Kidney (tissue), 14 donors: ENCODE measurements around the gene USF2. TPM values are rescaled to one million over a fixed set of nuclear protein-coding genes. Genes with fewer than 3 reads are reported as not detected.

ENCODE experiments used
- DNase-seq, 5 donors: peaks; one replicate each; pipeline ENCODE4 v3.0.0-alpha.2; 2013 to 2020
- FAIRE-seq: peaks from 2 replicates; lab custom pipeline; 2012; peaks lifted over from hg19 to GRCh38; lab: Jason Lieb, UNC
- H3K27ac ChIP-seq, 2 donors: one replicate each; pipeline ENCODE4 v1.7.0; 2013; ENCODE audit warnings: low read depth in 2 of 2, low read length in 2 of 2, inconsistent platforms in 1 of 2
- H3K27me3 ChIP-seq: one replicate; pipeline ENCODE4 v1.7.1; 2013; ENCODE audit warnings: low read length, inconsistent platforms; ENCODE audit not compliant: control insufficient read depth, insufficient read depth
- H3K36me3 ChIP-seq, 3 donors: one replicate each; pipeline versions ENCODE4 v1.7.0 to v1.7.1; 2013; ENCODE audit warnings: low read length in 3 of 3, control low read depth in 1 of 3, inconsistent platforms in 1 of 3; ENCODE audit not compliant: insufficient read depth in 3 of 3, control insufficient read depth in 2 of 3
- H3K4me1 ChIP-seq, 3 donors: one replicate each; pipeline versions ENCODE4 v1.7.0 to v1.7.1; 2013; ENCODE audit warnings: low read length in 3 of 3, inconsistent platforms in 1 of 3, low read depth in 1 of 3; ENCODE audit not compliant: control insufficient read depth in 2 of 3, insufficient read depth in 2 of 3
- H3K4me3 ChIP-seq, 3 donors: one replicate each; pipeline versions ENCODE4 v1.7.0 to v1.8.1; 2013; ENCODE audit warnings: low read length in 3 of 3, control low read depth in 1 of 3, inconsistent platforms in 1 of 3
- H3K9ac ChIP-seq, 3 donors: one replicate each; pipeline versions ENCODE4 v1.7.0 to v1.7.1; 2013; ENCODE audit warnings: low read length in 3 of 3, control low read depth in 1 of 3, inconsistent platforms in 1 of 3
- H3K9me3 ChIP-seq, 3 donors: one replicate each; pipeline versions ENCODE4 v1.7.0 to v1.7.1; 2013; ENCODE audit warnings: low read length in 3 of 3, control low read depth in 1 of 3, inconsistent platforms in 1 of 3; ENCODE audit not compliant: control insufficient read depth in 2 of 3, insufficient read depth in 1 of 3
- intact Hi-C: fragments of 100-400 bp; cut with DNase I; formaldehyde crosslinking; loops from one replicate; pipeline ENCODE4 v1.11.1; 2022
- polyA plus RNA-seq: library from polyadenylated mRNA; stranded (reverse); fragments of 350-450 nt; fragmentation: Illumina TruSeq; extraction: RNeasy Lipid Tissue Mini Kit (QIAGEN cat#74804); gene quantifications from one replicate; pipeline ENCODE4 v1.2.3, GENCODE V29; 2014; ENCODE audit warnings: low read depth, low replicate concordance; ENCODE audit not compliant: insufficient read depth
- total RNA-seq: library from RNA; stranded (reverse); fragmentation: NEBNext Ultra II Directional; extraction: Animal tissue kit (Norgen Biotek cat#: 25700); gene quantifications from one replicate; pipeline ENCODE4 v1.2.1, GENCODE V29; 2021
- TF ChIP-seq, protein P1 (sequence below): IDR thresholded peaks from 3 replicates; pipeline ENCODE4 v1.5.1; 2012; ENCODE audit warnings: mild to moderate bottlenecking, moderate library complexity, borderline replicate concordance; ENCODE audit not compliant: insufficient read depth; ENCODE audit errors: extremely low read depth
- donor health status: control.
- donor health status: control.
- donor health status: control.
- donor health status: control.
- donor health status: control.
- donor health status: DM: yes; HTN: yes; CAD: no.
- donor health status: Normal renal cell carcinoma (clear cell type).

The USF2 gene
- total and polyA plus RNA-seq, 2 donors from 2014 or later, result 82.8 to 118 TPM

GRCh38 chr19:35292421-35293362 lies 23.9 kb downstream of the USF2 start:
- no peaks in the 10 kb centered on the region for H3K36me3 ChIP-seq
- H3K27ac ChIP-seq, result no peak overlapping the region
- no peaks in the 10 kb centered on the region for H3K4me1 ChIP-seq
- H3K4me3 ChIP-seq, result no peak overlapping the region
- no peaks in the 10 kb centered on the region for H3K27me3 ChIP-seq
- TF ChIP-seq, protein P1, sequence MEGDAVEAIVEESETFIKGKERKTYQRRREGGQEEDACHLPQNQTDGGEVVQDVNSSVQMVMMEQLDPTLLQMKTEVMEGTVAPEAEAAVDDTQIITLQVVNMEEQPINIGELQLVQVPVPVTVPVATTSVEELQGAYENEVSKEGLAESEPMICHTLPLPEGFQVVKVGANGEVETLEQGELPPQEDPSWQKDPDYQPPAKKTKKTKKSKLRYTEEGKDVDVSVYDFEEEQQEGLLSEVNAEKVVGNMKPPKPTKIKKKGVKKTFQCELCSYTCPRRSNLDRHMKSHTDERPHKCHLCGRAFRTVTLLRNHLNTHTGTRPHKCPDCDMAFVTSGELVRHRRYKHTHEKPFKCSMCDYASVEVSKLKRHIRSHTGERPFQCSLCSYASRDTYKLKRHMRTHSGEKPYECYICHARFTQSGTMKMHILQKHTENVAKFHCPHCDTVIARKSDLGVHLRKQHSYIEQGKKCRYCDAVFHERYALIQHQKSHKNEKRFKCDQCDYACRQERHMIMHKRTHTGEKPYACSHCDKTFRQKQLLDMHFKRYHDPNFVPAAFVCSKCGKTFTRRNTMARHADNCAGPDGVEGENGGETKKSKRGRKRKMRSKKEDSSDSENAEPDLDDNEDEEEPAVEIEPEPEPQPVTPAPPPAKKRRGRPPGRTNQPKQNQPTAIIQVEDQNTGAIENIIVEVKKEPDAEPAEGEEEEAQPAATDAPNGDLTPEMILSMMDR, result no peak
- FAIRE-seq (no peak), DNase-seq (peak in 1 of 5 donors; percentile 40)
- H3K9ac ChIP-seq, result no peak overlapping the region
- H3K9me3 ChIP-seq, result no peaks in the 10 kb centered on the region
- intact Hi-C loops, result no loop called here

- H3K27me3 ChIP-seq, result no peaks in the 10 kb centered on the region
- no peak overlapping the region for H3K4me3 ChIP-seq
- peaks cover 0 to 2% (median 0%) of the 10 kb centered on the region in 3 donors for H3K9me3 ChIP-seq
- intact Hi-C loops, result no loop called here
- DNase-seq (no peak), FAIRE-seq (no peak)
- TF ChIP-seq, protein P1, result no peak
- H3K36me3 ChIP-seq, result no peaks in the 10 kb centered on the region
- H3K9ac ChIP-seq, result no peak overlapping the region
- H3K27ac ChIP-seq, result no peak overlapping the region
- H3K4me1 ChIP-seq, result no peaks in the 10 kb centered on the region
These were observed 24.6 kb downstream of the USF2 start for GRCh38 chr19:35293363-35293739.

DNA sequence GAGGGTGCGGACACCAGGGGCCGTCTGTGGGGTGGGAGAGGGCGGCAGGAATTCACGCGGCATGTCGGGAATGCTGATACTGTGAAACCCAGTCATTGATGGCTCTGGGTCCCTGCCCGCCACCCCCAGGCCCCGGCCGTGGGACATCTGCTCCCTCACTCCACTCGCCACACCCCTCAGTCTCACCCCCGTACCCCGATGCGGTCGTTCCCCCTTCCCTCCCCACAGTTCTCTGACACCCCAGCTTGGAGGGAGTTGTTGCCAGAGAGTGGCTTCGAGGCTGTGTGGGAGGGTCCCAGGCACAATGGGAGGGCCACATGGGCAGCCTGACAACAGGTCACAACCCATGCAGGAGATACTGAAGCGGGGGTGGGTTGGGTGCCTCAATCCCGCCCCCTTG lies 25.0 kb downstream of the USF2 start:
- TF ChIP-seq, protein P1, result no peak
- no peak overlapping the region for H3K27ac ChIP-seq
- peak in 1 of 5 donors; percentile 55 for DNase-seq
- H3K9me3 ChIP-seq, result peaks cover 0 to 2% (median 0%) of the 10 kb centered on the region in 3 donors
- no peaks in the 10 kb centered on the region for H3K27me3 ChIP-seq
- no peak for FAIRE-seq
- H3K36me3 ChIP-seq, result no peaks in the 10 kb centered on the region
- no peak overlapping the region for H3K4me3 ChIP-seq
- no peak overlapping the region for H3K9ac ChIP-seq
- intact Hi-C loops, result no loop called here
- no peaks in the 10 kb centered on the region for H3K4me1 ChIP-seq
